CD14-positive monocyte (primary cell): Measurements from ENCODE around the gene LZTR1. TPM values are rescaled to one million over a fixed set of nuclear protein-coding genes. Genes with fewer than 3 reads are reported as not detected.

Experiments
- DNase-seq, 3 donors: peaks; one replicate each; pipeline ENCODE4 v3.0.0-alpha.2; 2011 to 2022
- H2AFZ ChIP-seq: 2 replicates; pipeline ENCODE4 v1.6.0; 2012; ENCODE audit warnings: mild to moderate bottlenecking, low read depth, low read length, inconsistent platforms; ENCODE audit not compliant: insufficient read depth, poor library complexity, severe bottlenecking
- H3K27ac ChIP-seq, 2 donors: 1 replicate in 1 of 2; 2 replicates in 1 of 2; pipeline ENCODE4 v1.5.1; 2012 to 2013; ENCODE audit warnings: low read length in 2 of 2, control low read depth in 1 of 2, inconsistent platforms in 1 of 2, low read depth in 1 of 2, mild to moderate bottlenecking in 1 of 2
- H3K27me3 ChIP-seq, 2 donors: one replicate each; pipeline versions ENCODE4 v1.6.0 to v1.6.1; 2011 to 2013; ENCODE audit warnings: low read length in 2 of 2; ENCODE audit not compliant: control insufficient read depth in 2 of 2, insufficient read depth in 2 of 2
- H3K36me3 ChIP-seq, 2 donors: replicated peaks in 1 of 2; 1 replicate in 1 of 2; 2 replicates in 1 of 2; pipeline versions ENCODE4 v1.5.1 to v1.6.1; 2012 to 2013; ENCODE audit warnings: low read length in 2 of 2, control low read depth in 1 of 2, inconsistent platforms in 1 of 2, mild to moderate bottlenecking in 1 of 2; ENCODE audit not compliant: insufficient read depth in 2 of 2, control insufficient read depth in 1 of 2
- H3K4me1 ChIP-seq, 2 donors: 1 replicate in 1 of 2; 2 replicates in 1 of 2; pipeline versions ENCODE4 v1.5.1 to v1.6.1; 2012 to 2013; ENCODE audit warnings: low read length in 2 of 2, control low read depth in 1 of 2, inconsistent platforms in 1 of 2, mild to moderate bottlenecking in 1 of 2, moderate library complexity in 1 of 2; ENCODE audit not compliant: insufficient read depth in 2 of 2, control insufficient read depth in 1 of 2
- H3K4me2 ChIP-seq: replicated peaks from 2 replicates; pipeline ENCODE3; 2012; ENCODE audit warnings: low read length, moderate library complexity, mild to moderate bottlenecking; ENCODE audit not compliant: poor library complexity, severe bottlenecking; ENCODE audit errors: extremely low read depth
- H3K4me3 ChIP-seq, 3 experiments: fragments of 200-600 bp in 1 of 3; sonication (generic) in 1 of 3; replicated peaks in 1 of 3; 1 replicate in 2 of 3; 2 replicates in 1 of 3; pipeline ENCODE4 v1.5.1; 2011 to 2013; ENCODE audit warnings: low read length in 3 of 3, mild to moderate bottlenecking in 3 of 3, control low read depth in 2 of 3, low read depth in 2 of 3, inconsistent platforms in 1 of 3, moderate library complexity in 1 of 3
- H3K79me2 ChIP-seq: 2 replicates; pipeline ENCODE4 v1.6.0; 2012; ENCODE audit warnings: mild to moderate bottlenecking, control low read depth, inconsistent platforms, low read length, moderate library complexity; ENCODE audit not compliant: insufficient read depth
- H3K9ac ChIP-seq: 2 replicates; pipeline ENCODE4 v1.6.0; 2017; ENCODE audit warnings: low read length, mild to moderate bottlenecking; ENCODE audit not compliant: insufficient read depth, poor library complexity, severe bottlenecking
- H3K9me3 ChIP-seq, 2 donors: replicated peaks in 1 of 2; 1 replicate in 1 of 2; 2 replicates in 1 of 2; pipeline versions ENCODE4 v1.5.1 to v1.6.1; 2012 to 2013; ENCODE audit warnings: low read length in 2 of 2, control low read depth in 1 of 2; ENCODE audit not compliant: control insufficient read depth in 1 of 2, insufficient read depth in 1 of 2
- H4K20me1 ChIP-seq: 2 replicates; pipeline ENCODE4 v1.6.0; 2012; ENCODE audit warnings: mild to moderate bottlenecking, low read length, control low read depth, moderate library complexity; ENCODE audit not compliant: insufficient read depth
- H3K27ac Mint-ChIP-seq, 7 donors: one replicate each; pipeline ENCODE4 v1.8.0; 2020; ENCODE audit warnings: mild to moderate bottlenecking in 7 of 7, mixed read lengths in 7 of 7, moderate library complexity in 6 of 7, inconsistent platforms in 2 of 7
- H3K27me3 Mint-ChIP-seq, 3 donors: one replicate each; pipeline ENCODE4 v1.8.0; 2021 to 2022; ENCODE audit warnings: low read depth in 3 of 3, mild to moderate bottlenecking in 3 of 3, mixed read lengths in 3 of 3, moderate library complexity in 3 of 3, inconsistent platforms in 1 of 3
- H3K36me3 Mint-ChIP-seq, 2 donors: one replicate each; pipeline ENCODE4 v1.8.0; 2020; ENCODE audit warnings: mixed read lengths in 2 of 2, inconsistent platforms in 1 of 2, mild to moderate bottlenecking in 1 of 2
- H3K4me1 Mint-ChIP-seq: one replicate; pipeline ENCODE4 v1.8.0; 2020; ENCODE audit warnings: mild to moderate bottlenecking, mixed read lengths
- H3K4me3 Mint-ChIP-seq, 2 donors: one replicate each; pipeline ENCODE4 v1.8.0; 2020; ENCODE audit warnings: mild to moderate bottlenecking in 2 of 2, mixed read lengths in 2 of 2, moderate library complexity in 1 of 2
- H3K9me3 Mint-ChIP-seq, 7 donors: one replicate each; pipeline ENCODE4 v1.8.0; 2020 to 2022; ENCODE audit warnings: mixed read lengths in 7 of 7, mild to moderate bottlenecking in 6 of 7, moderate library complexity in 6 of 7, inconsistent platforms in 2 of 7
- WGBS: methylation state at CpG from one replicate; pipeline ENCODE4 v1.1.5; 2013; ENCODE audit warnings: missing lambda C conversion rate; ENCODE audit not compliant: insufficient coverage; 5-methylcytosine and 5-hydroxymethylcytosine counted together
- intact Hi-C, 2 donors: fragments of 100-400 bp; cut with micrococcal nuclease; formaldehyde crosslinking; loops; one replicate each; pipeline versions ENCODE4 v1.15.0 to v1.15.1; 2023
- polyA plus RNA-seq, 3 donors: library from polyadenylated mRNA; depleted of rRNA in 1 of 3; unstranded in 2 of 3; stranded (reverse) in 1 of 3; fragments of 300-500 nt in 2 of 3; fragments of >200 nt in 1 of 3; fragmentation: Illumina TruSeq in 2 of 3; gene quantifications; 1 replicate in 2 of 3; 2 replicates in 1 of 3; pipeline ENCODE4 v1.2.3, GENCODE V29; 2012 to 2021
- TF ChIP-seq, protein P1 (sequence below): fragments of 200-600 bp; IDR thresholded peaks from one replicate; pipeline ENCODE4 v1.8.0; 2022; ENCODE audit warnings: antibody characterized with exemption, mild to moderate bottlenecking

LZTR1 gene
- polyA plus RNA-seq, 3 donors: 7.1 to 63.3 (median 11.5) TPM

DNA sequence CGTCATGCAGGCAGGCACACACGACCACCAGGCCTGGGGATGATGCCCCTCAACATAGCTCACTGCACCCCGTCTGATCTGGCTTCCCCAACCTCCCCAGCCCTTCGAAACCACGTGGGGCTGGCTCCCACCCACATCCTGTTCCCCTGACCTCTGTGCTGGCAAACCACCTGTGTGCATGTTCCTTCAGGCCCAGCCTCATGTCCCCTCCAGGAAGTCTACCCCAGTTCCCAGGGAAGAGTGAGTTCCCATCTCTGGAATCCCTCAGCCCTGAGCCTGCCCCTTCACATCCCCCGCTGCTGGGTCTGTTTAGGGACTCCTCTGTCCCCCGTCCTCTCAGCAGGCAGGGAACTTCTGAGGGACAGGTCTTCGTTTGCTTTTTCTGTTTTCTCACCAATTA is 43.2 kb downstream of the LZTR1 start:
- no peak overlapping the region for H3K4me3 Mint-ChIP-seq

DNA sequence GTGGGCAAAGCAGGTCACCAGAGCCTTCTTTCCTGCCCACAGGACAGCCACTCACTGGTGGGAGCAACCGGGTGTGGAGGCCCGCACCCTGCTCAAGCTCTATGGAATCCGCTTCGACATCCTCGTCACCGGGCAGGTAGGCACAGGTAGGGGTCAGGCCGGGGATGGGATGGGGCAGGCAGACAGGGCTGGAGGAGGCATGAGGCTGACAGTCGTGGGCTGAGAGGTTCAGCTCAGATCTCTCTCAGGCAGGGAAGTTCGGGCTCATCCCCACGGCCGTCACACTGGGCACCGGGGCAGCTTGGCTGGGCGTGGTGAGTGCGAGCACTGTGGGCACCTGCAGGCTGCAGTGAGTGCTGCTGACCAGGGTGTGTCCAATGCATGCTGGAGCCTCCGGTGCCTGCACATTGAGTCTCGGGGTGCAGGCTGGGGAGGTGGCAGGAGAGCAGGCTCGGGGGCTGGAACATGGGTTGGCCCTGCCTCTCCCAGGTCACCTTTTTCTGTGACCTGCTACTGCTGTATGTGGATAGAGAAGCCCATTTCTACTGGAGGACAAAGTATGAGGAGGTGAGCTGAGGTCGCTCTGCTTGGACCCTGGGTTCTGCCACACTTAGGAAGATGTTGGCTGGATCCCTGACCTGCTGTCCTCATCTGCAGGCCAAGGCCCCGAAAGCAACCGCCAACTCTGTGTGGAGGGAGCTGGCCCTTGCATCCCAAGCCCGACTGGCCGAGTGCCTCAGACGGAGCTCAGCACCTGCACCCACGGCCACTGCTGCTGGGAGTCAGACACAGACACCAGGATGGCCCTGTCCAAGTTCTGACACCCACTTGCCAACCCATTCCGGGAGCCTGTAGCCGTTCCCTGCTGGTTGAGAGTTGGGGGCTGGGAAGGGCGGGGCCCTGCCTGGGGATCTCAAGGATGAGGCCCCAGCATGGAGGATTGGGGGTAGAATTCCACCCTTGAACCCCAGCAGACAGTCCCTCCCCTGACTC is 44.0 kb downstream of the LZTR1 start:
- intact Hi-C loops: loop anchor here in 1 of 2 donors (10.0 kb wide), 1 partner anchor 61 kb away; the partner anchor contains the start of gene AIFM3
- 96% methylated on average over 22 of the region's 27 CpGs for WGBS
- H3K79me2 ChIP-seq: no peaks in the 10 kb centered on the region
- H4K20me1 ChIP-seq: no peaks in the 10 kb centered on the region
- Mint-ChIP-seq H3K4me3 (no peak overlapping the region), H3K4me1 (no peaks in the 10 kb centered on the region), H3K27me3 (peaks cover 9 to 13% (median 12%) of the 10 kb centered on the region in 3 donors), H3K36me3 (no peaks in the 10 kb centered on the region), H3K9me3 (no peaks in the 10 kb centered on the region), H3K27ac (no peak overlapping the region)
- H3K27me3 ChIP-seq: peaks cover 0 to 3% of the 10 kb centered on the region in 2 donors
- no peaks in the 10 kb centered on the region for H3K4me1 ChIP-seq
- no peaks in the 10 kb centered on the region for H3K9me3 ChIP-seq
- no peak overlapping the region for H3K9ac ChIP-seq
- H3K36me3 ChIP-seq: no peaks in the 10 kb centered on the region
- H3K4me3 ChIP-seq: no peak overlapping the region
- no peak for DNase-seq
- no peak overlapping the region for H3K4me2 ChIP-seq
- H2AFZ ChIP-seq: no peak overlapping the region
- TF ChIP-seq, protein P1, sequence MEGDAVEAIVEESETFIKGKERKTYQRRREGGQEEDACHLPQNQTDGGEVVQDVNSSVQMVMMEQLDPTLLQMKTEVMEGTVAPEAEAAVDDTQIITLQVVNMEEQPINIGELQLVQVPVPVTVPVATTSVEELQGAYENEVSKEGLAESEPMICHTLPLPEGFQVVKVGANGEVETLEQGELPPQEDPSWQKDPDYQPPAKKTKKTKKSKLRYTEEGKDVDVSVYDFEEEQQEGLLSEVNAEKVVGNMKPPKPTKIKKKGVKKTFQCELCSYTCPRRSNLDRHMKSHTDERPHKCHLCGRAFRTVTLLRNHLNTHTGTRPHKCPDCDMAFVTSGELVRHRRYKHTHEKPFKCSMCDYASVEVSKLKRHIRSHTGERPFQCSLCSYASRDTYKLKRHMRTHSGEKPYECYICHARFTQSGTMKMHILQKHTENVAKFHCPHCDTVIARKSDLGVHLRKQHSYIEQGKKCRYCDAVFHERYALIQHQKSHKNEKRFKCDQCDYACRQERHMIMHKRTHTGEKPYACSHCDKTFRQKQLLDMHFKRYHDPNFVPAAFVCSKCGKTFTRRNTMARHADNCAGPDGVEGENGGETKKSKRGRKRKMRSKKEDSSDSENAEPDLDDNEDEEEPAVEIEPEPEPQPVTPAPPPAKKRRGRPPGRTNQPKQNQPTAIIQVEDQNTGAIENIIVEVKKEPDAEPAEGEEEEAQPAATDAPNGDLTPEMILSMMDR: no peak
- H3K27ac ChIP-seq: no peak overlapping the region

More for the DNA sequence above, 43.2 kb downstream of the LZTR1 start:
- no peak overlapping the region for H3K9ac ChIP-seq
- H3K27me3 ChIP-seq: no peaks in the 10 kb centered on the region
- no peak for DNase-seq
- H3K27ac ChIP-seq: no peak overlapping the region
- H3K9me3 ChIP-seq: no peaks in the 10 kb centered on the region
- H4K20me1 ChIP-seq: no peaks in the 10 kb centered on the region
- no peaks in the 10 kb centered on the region for H3K79me2 ChIP-seq
- H3K36me3 Mint-ChIP-seq: no peaks in the 10 kb centered on the region
- H3K36me3 ChIP-seq: no peaks in the 10 kb centered on the region
- H3K4me3 ChIP-seq: no peak overlapping the region
- no peak overlapping the region for H2AFZ ChIP-seq
- H3K27me3 Mint-ChIP-seq: peaks cover 7 to 10% (median 8%) of the 10 kb centered on the region in 3 donors
- intact Hi-C loops: loop anchor here in 1 of 2 donors (10.0 kb wide), 1 partner anchor 60 kb away; the partner anchor contains the start of gene AIFM3
- no peak overlapping the region for H3K4me2 ChIP-seq
- TF ChIP-seq, protein P1: no peak
- H3K27ac Mint-ChIP-seq: peak overlapping the region in 2 of 7 donors; percentile 36 to 40
- no peaks in the 10 kb centered on the region for H3K9me3 Mint-ChIP-seq
- 46% methylated on average over 7 of the region's 8 CpGs for WGBS
- H3K4me1 Mint-ChIP-seq: no peaks in the 10 kb centered on the region
- no peaks in the 10 kb centered on the region for H3K4me1 ChIP-seq
